Epithelial cell of proximal tubule (primary cell): Measurements from ENCODE around the gene SUN1. TPM values are rescaled to one million over a fixed set of nuclear protein-coding genes. Genes with fewer than 3 reads are reported as not detected.

Experiments
- DNase-seq: peaks from one replicate; pipeline ENCODE4 v3.0.0-alpha.2; 2011; ENCODE audit warnings: low read depth
- H3K4me3 ChIP-seq: 2 replicates; pipeline ENCODE4 v1.5.1; 2011; ENCODE audit warnings: low read depth, mild to moderate bottlenecking, low read length
- total RNA-seq: library from RNA; depleted of rRNA; stranded (reverse); fragments of >200 nt; gene quantifications from 2 replicates; pipeline ENCODE4 v1.2.3, GENCODE V29; 2015
- TF ChIP-seq, protein P1 (sequence below): conservative IDR thresholded peaks from 2 replicates; pipeline ENCODE4 v1.5.1; 2012; ENCODE audit warnings: low read depth, mild to moderate bottlenecking, low read length

SUN1 gene
- total RNA-seq, 1 donor from 2014 or later, result 270 TPM

- H3K4me3 ChIP-seq, result no peak overlapping the region
- TF ChIP-seq, protein P1, sequence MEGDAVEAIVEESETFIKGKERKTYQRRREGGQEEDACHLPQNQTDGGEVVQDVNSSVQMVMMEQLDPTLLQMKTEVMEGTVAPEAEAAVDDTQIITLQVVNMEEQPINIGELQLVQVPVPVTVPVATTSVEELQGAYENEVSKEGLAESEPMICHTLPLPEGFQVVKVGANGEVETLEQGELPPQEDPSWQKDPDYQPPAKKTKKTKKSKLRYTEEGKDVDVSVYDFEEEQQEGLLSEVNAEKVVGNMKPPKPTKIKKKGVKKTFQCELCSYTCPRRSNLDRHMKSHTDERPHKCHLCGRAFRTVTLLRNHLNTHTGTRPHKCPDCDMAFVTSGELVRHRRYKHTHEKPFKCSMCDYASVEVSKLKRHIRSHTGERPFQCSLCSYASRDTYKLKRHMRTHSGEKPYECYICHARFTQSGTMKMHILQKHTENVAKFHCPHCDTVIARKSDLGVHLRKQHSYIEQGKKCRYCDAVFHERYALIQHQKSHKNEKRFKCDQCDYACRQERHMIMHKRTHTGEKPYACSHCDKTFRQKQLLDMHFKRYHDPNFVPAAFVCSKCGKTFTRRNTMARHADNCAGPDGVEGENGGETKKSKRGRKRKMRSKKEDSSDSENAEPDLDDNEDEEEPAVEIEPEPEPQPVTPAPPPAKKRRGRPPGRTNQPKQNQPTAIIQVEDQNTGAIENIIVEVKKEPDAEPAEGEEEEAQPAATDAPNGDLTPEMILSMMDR, result no peak
- no peak for DNase-seq
Measured at GRCh38 chr7:849145-849544, 16.9 kb downstream of the SUN1 start.

DNA sequence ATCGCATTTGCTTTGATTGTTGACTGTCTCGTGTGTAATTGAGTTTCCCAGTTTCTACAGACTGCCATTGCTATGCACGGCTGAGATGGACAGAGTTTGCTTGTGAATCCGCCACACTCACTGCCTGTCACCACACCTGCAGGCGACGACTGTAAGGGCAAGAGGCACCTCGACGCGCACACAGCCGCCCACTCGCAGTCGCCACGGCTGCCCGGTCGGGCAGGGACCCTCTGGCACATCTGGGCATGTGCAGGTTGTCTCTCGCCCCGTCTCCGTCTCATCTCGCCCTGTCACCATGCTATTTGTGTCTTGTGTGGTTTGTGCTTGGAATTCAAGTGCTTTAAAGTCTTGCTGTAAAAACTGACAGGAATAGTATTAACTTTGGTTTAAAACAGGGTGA lies 17.5 kb downstream of the SUN1 start:
- no peak for DNase-seq
- H3K4me3 ChIP-seq, result no peak overlapping the region

DNA sequence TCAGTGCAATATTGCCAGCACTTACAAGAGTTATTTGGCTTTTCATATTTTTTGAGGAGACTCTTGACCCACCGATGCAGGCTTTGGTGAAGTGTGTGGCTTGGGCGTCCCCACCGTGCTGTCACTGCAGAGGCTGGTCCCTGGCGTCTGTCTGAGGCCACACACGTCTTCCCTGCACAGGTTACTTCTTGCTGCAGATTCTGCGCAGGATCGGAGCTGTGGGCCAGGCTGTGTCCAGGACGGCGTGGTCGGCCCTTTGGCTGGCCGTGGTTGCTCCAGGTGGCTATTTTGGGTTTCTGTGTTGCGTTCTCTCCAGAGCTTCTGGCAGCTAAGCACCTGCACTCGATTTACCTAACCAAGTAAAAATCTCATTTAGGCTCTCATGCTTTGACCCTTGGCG lies 18.9 kb downstream of the SUN1 start:
- H3K4me3 ChIP-seq, result no peak overlapping the region
- TF ChIP-seq, protein P1, result no peak
- no peak for DNase-seq

More for the DNA sequence above, 17.5 kb downstream of the SUN1 start:
- TF ChIP-seq, protein P1, result no peak

- TF ChIP-seq, protein P1, result no peak
Measured at GRCh38 chr7:853366-854117, 21.3 kb downstream of the SUN1 start.

GRCh38 chr7:854118-854775 lies 22.0 kb downstream of the SUN1 start:
- no peak for DNase-seq
- no peak overlapping the region for H3K4me3 ChIP-seq
- TF ChIP-seq, protein P1, result no peak

More at GRCh38 chr7:853366-854117, 21.3 kb downstream of the SUN1 start:
- no peak overlapping the region for H3K4me3 ChIP-seq
- no peak for DNase-seq

DNA sequence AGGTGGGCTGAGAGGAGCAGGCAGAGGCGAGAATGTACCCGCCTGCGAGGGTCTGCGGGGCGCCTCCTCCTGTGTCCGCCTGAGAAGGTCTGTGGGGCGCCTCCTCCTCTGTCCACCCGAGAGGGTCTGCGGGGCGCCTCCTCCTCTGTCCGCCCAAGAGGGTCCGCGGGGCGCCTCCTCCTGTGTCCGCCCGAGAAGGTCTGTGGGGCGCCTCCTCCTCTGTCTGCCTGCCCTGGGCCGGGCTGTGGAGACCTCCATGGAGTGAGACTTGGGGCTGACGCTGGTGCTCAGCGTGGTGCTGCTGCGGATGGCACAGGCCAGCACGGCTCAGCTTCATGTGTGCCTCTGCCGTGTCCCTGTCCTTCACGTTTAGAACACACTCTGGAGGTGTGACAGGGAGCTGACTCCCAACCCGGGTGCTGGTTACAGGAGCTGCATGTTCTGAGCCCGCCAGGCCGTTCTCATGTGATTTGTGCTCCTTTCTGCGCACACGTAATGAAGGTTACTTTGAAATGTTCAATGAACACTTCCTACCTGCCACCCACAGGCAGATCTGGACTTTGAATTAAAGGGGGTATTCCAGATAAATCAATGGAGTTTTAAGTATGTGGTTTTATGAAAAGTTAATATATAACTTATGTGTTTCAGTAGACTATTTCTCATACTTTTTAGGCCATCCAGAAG lies 23.6 kb downstream of the SUN1 start:
- TF ChIP-seq, protein P1, result no peak
- H3K4me3 ChIP-seq, result no peak overlapping the region
- DNase-seq, result no peak
